Astrocyte (in vitro differentiated cells and primary cell): Measurements from ENCODE around the gene FCHO2. TPM values are rescaled to one million over a fixed set of nuclear protein-coding genes. Genes with fewer than 3 reads are reported as not detected.
A peak's percentile ranks its signal among the peaks of the same experiment; 100 is the strongest.

ENCODE experiments used
- DNase-seq: peaks from one replicate; pipeline ENCODE4 v3.0.0-alpha.2; 2010; ENCODE audit warnings: low read depth
- FAIRE-seq: peaks from 2 replicates; lab custom pipeline; 2011; peaks lifted over from hg19 to GRCh38; lab: Jason Lieb, UNC
- H2AFZ ChIP-seq: 2 replicates; pipeline ENCODE4 v1.6.0; 2012; ENCODE audit warnings: low read depth, low read length, inconsistent platforms
- H3K27ac ChIP-seq: 2 replicates; pipeline ENCODE4 v1.5.1; 2011; ENCODE audit warnings: low read depth, low read length, inconsistent platforms
- H3K27me3 ChIP-seq: 2 replicates; pipeline ENCODE4 v1.6.0; 2011; ENCODE audit warnings: low read length, inconsistent platforms; ENCODE audit not compliant: insufficient read depth
- H3K36me3 ChIP-seq: 2 replicates; pipeline ENCODE4 v1.5.1; 2011; ENCODE audit warnings: low read length, inconsistent platforms; ENCODE audit not compliant: insufficient read depth
- H3K4me1 ChIP-seq: 2 replicates; pipeline ENCODE4 v1.5.1; 2011; ENCODE audit warnings: low read length, inconsistent platforms; ENCODE audit not compliant: insufficient read depth
- H3K4me2 ChIP-seq: 2 replicates; pipeline ENCODE4 v1.6.0; 2012; ENCODE audit warnings: low read length, inconsistent platforms
- H3K4me3 ChIP-seq: 2 replicates; pipeline ENCODE4 v1.5.1; 2011; ENCODE audit warnings: low read depth, mild to moderate bottlenecking, low read length, inconsistent platforms; ENCODE audit not compliant: insufficient read depth
- H3K79me2 ChIP-seq: 2 replicates; pipeline ENCODE4 v1.6.0; 2012; ENCODE audit warnings: mild to moderate bottlenecking, low read length, inconsistent platforms; ENCODE audit not compliant: insufficient read depth
- H3K9ac ChIP-seq: 2 replicates; pipeline ENCODE4 v1.6.0; 2012; ENCODE audit warnings: mild to moderate bottlenecking, low read length, inconsistent platforms
- H3K9me3 ChIP-seq: 2 replicates; pipeline ENCODE4 v1.5.1; 2012; ENCODE audit warnings: low read depth, mild to moderate bottlenecking, low read length, inconsistent platforms; ENCODE audit not compliant: insufficient read depth
- H4K20me1 ChIP-seq: 2 replicates; pipeline ENCODE4 v1.6.0; 2012; ENCODE audit warnings: low read length, inconsistent platforms; ENCODE audit not compliant: insufficient read depth
- H3K27ac Mint-ChIP-seq: one replicate; pipeline ENCODE4 v1.8.0; 2021; ENCODE audit warnings: mild to moderate bottlenecking, mixed read lengths; ENCODE audit not compliant: unreplicated experiment
- H3K27me3 Mint-ChIP-seq: one replicate; pipeline ENCODE4 v1.8.0; 2021; ENCODE audit warnings: low read depth, mixed read lengths; ENCODE audit not compliant: unreplicated experiment
- H3K36me3 Mint-ChIP-seq: one replicate; pipeline ENCODE4 v1.8.0; 2021; ENCODE audit warnings: low read depth, mixed read lengths; ENCODE audit not compliant: unreplicated experiment
- H3K4me1 Mint-ChIP-seq: one replicate; pipeline ENCODE4 v1.8.0; 2021; ENCODE audit warnings: low read depth, mixed read lengths; ENCODE audit not compliant: unreplicated experiment
- H3K4me3 Mint-ChIP-seq: one replicate; pipeline ENCODE4 v1.8.0; 2021; ENCODE audit warnings: mild to moderate bottlenecking, moderate library complexity, mixed read lengths; ENCODE audit not compliant: unreplicated experiment
- H3K9me3 Mint-ChIP-seq: one replicate; pipeline ENCODE4 v1.8.0; 2021; ENCODE audit warnings: mild to moderate bottlenecking, mixed read lengths; ENCODE audit not compliant: unreplicated experiment
- CTCF ChIP-seq: IDR thresholded peaks from 2 replicates; pipeline ENCODE4 v1.5.1; 2011; ENCODE audit warnings: low read depth, mild to moderate bottlenecking, inconsistent platforms, low read length, moderate library complexity; ENCODE audit not compliant: insufficient read depth
- EZH2 ChIP-seq: IDR thresholded peaks from 2 replicates; pipeline ENCODE4 v1.6.1; 2012; ENCODE audit warnings: mild to moderate bottlenecking, low read length, inconsistent platforms; ENCODE audit not compliant: insufficient read depth
- total RNA-seq: library from RNA; stranded (reverse); gene quantifications from 2 replicates; pipeline ENCODE4 v1.2.1, GENCODE V29; 2021

FCHO2 gene
- total RNA-seq, 1 donor from 2014 or later = 20.7 TPM

- no peaks in the 10 kb centered on the region for H3K9me3 Mint-ChIP-seq
- H3K9ac ChIP-seq = no peak overlapping the region
- no peak overlapping the region for H3K27ac Mint-ChIP-seq
- no peak overlapping the region for H3K4me2 ChIP-seq
- H3K4me3 ChIP-seq = no peak overlapping the region
- DNase-seq = no peak
- FAIRE-seq = no peak
- H3K4me1 Mint-ChIP-seq = peaks cover 11% of the 10 kb centered on the region
- peaks cover 3% of the 10 kb centered on the region for H3K27me3 Mint-ChIP-seq
- no peak overlapping the region for H2AFZ ChIP-seq
- H3K36me3 Mint-ChIP-seq = no peaks in the 10 kb centered on the region
- H4K20me1 ChIP-seq = no peaks in the 10 kb centered on the region
- H3K27me3 ChIP-seq = no peaks in the 10 kb centered on the region
- H3K4me1 ChIP-seq = peaks cover 22% of the 10 kb centered on the region
- no peak overlapping the region for H3K4me3 Mint-ChIP-seq
- peaks cover 5% of the 10 kb centered on the region for H3K79me2 ChIP-seq
- no peaks in the 10 kb centered on the region for H3K9me3 ChIP-seq
- H3K27ac ChIP-seq = no peak overlapping the region
- no peaks in the 10 kb centered on the region for H3K36me3 ChIP-seq
- no peak for TF ChIP-seq CTCF
- no peak for TF ChIP-seq EZH2
These were observed 6.4 kb upstream of the FCHO2 start for GRCh38 chr5:72949481-72949880.

- peaks cover 13% of the 10 kb centered on the region for H3K79me2 ChIP-seq
- TF ChIP-seq EZH2 (no peak), CTCF (no peak)
- FAIRE-seq (peak; percentile 20), DNase-seq (peak; percentile 69)
- H3K36me3 ChIP-seq = no peaks in the 10 kb centered on the region
- H3K4me1 Mint-ChIP-seq = peaks cover 15% of the 10 kb centered on the region
- no peaks in the 10 kb centered on the region for H3K9me3 ChIP-seq
- peak overlapping the region; percentile 63 for H3K4me2 ChIP-seq
- peaks cover 3% of the 10 kb centered on the region for H3K27me3 Mint-ChIP-seq
- H3K9ac ChIP-seq = no peak overlapping the region
- no peaks in the 10 kb centered on the region for H4K20me1 ChIP-seq
- H3K4me1 ChIP-seq = peaks cover 32% of the 10 kb centered on the region
- H3K4me3 ChIP-seq = no peak overlapping the region
- H2AFZ ChIP-seq = no peak overlapping the region
- H3K36me3 Mint-ChIP-seq = no peaks in the 10 kb centered on the region
- H3K27ac Mint-ChIP-seq = no peak overlapping the region
- H3K27ac ChIP-seq = peak overlapping the region; percentile 43
- H3K9me3 Mint-ChIP-seq = peaks cover 1% of the 10 kb centered on the region
- H3K4me3 Mint-ChIP-seq = no peak overlapping the region
- no peaks in the 10 kb centered on the region for H3K27me3 ChIP-seq
These were observed 4.0 kb upstream of the FCHO2 start for GRCh38 chr5:72951671-72952468.

- no peaks in the 10 kb centered on the region for H3K27me3 ChIP-seq
- peaks cover 3% of the 10 kb centered on the region for H3K36me3 Mint-ChIP-seq
- H3K9me3 ChIP-seq = no peaks in the 10 kb centered on the region
- TF ChIP-seq EZH2 (no peak), CTCF (no peak)
- H3K9me3 Mint-ChIP-seq = peaks cover 1% of the 10 kb centered on the region
- peaks cover 4% of the 10 kb centered on the region for H4K20me1 ChIP-seq
- H3K27ac ChIP-seq = peak overlapping the region; percentile 11
- H3K27me3 Mint-ChIP-seq = no peaks in the 10 kb centered on the region
- peaks cover 15% of the 10 kb centered on the region for H3K4me1 Mint-ChIP-seq
- no peaks in the 10 kb centered on the region for H3K36me3 ChIP-seq
- no peak overlapping the region for H3K4me3 ChIP-seq
- FAIRE-seq (no peak), DNase-seq (no peak)
- no peak overlapping the region for H2AFZ ChIP-seq
- peak overlapping the region; percentile 30 for H3K27ac Mint-ChIP-seq
- H3K4me2 ChIP-seq = peak overlapping the region; percentile 91
- H3K4me3 Mint-ChIP-seq = peak overlapping the region; percentile 90
- H3K4me1 ChIP-seq = peaks cover 32% of the 10 kb centered on the region
- H3K79me2 ChIP-seq = peaks cover 38% of the 10 kb centered on the region
- H3K9ac ChIP-seq = no peak overlapping the region
These were observed 1.5 kb upstream of the FCHO2 start for GRCh38 chr5:72954389-72954788.
